HG03135 (cell line): ENCODE results near the gene UGT1A9.
"Not testable (repeated sequence)": the region's sequence is repeated elsewhere in the genome, so short reads cannot be mapped to it uniquely, and the experiment has no call there.

Source experiments
- ATAC-seq: cut with Tn5 transposase; IDR thresholded peaks from one replicate; pipeline ENCODE4 v1.9.1; 2021; ENCODE audit warnings: mild to moderate bottlenecking, moderate library complexity; ENCODE audit not compliant: unreplicated experiment

The UGT1A9 gene

DNA sequence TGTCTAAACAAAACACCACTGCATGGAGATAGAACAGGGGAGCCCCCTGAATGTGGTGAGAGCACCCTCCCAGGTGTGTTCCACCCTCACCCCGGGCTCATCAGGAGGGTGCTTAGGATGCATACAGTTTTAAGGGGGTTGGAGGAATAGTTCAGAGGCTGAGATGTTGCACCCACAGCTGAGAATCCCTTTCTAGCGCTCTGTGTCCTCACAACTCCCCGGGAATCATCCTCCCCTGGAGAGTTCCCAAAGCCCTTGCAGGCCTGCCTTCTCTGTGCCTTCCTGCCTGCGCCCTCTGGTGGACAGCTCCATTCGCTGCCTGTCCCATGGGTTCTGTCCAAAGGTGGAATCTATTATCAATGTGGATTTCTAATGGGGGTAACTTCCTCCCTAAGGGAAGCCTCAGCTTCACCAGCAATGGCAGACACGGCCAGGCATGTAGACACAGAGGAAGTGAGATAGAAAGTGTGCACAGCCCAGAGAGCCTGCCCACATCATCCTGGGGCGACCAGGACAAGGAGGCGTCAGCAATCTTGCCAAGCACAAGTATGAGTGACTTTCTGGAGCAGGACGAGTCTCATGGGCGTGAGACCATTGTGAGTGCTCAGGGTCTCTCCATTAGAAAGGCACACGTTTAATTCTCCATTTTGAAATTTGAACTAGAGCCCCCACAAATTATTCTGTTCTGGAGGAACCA lies 39.8 kb downstream of the UGT1A9 start:
- ATAC-seq: no peak

DNA sequence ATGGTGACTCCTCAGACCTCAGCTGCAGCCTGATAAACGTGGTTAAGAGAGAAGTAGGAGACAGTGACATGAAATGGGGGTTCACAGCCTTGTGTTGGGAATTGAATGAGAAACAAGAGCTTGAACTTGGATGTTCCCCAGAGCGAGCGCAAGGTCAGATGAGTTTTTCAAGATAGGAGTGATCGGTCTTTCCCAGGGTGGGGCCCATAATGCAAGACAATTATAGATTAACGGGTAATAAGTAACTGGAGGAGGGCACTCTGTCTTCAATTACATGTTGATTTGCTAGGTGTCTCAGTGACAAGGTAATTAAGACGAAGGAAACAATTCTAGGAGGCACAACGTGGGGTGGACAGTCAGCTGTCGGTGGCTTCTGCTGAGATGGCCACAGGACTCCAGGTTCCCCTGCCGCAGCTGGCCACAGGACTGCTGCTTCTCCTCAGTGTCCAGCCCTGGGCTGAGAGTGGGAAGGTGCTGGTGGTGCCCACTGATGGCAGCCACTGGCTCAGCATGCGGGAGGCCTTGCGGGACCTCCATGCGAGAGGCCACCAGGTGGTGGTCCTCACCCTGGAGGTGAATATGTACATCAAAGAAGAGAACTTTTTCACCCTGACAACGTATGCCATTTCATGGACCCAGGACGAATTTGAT lies 41.0 kb downstream of the UGT1A9 start, which contains the start of gene UGT1A5:
UGT1A5 (plus strand) TSS at position 297 of the 651 bp plus-strand sequence; CDS start at position 382, 85 bp downstream.
- no peak for ATAC-seq

- no peak for ATAC-seq
Measured at GRCh38 chr2:233713262-233713615, 41.5 kb downstream of the UGT1A9 start.

GRCh38 chr2:233714121-233714520 lies 42.4 kb downstream of the UGT1A9 start:
- no peak for ATAC-seq

DNA sequence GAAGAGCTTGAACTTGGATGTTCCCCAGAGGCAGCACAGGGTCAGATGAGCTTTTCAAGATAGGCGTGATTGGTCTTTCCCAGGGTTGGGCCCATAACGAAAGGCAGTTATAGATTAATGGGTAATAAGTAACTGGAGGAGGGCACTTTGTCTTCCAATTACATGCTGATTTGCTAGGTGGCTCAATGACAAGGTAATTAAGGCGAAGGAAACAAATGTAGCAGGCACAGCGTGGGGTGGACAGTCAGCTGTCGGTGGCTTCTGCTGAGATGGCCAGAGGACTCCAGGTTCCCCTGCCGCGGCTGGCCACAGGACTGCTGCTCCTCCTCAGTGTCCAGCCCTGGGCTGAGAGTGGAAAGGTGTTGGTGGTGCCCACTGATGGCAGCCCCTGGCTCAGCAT lies 46.9 kb downstream of the UGT1A9 start, which contains the start of gene UGT1A4:
UGT1A4 (plus strand) TSS at position 185 of the 400 bp plus-strand sequence; CDS start at position 270, 85 bp downstream.
- no peak for ATAC-seq

DNA sequence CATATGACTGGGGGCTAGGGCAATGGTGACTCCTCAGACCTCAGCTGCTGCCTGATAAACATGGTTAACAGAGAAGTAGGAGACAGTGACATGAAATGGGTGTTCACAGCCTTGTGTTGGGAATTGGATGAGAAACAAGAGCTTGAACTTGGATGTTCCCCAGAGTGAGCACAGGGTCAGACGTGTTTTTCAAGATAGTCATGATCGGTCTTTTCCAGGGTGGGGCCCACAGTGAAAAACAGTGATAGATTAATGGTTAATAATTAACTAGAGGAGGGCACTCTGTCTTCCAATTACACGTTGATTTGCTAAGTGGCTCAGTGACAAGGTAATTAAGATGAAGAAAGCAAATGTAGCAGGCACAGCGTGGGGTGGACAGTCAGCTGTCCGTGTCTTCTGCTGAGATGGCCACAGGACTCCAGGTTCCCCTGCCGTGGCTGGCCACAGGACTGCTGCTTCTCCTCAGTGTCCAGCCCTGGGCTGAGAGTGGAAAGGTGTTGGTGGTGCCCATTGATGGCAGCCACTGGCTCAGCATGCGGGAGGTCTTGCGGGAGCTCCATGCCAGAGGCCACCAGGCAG lies 57.1 kb downstream of the UGT1A9 start, which contains the start of gene UGT1A3:
UGT1A3 (plus strand) TSS at position 320 of the 579 bp plus-strand sequence; CDS start at position 405, 85 bp downstream.
- ATAC-seq: no peak

DNA sequence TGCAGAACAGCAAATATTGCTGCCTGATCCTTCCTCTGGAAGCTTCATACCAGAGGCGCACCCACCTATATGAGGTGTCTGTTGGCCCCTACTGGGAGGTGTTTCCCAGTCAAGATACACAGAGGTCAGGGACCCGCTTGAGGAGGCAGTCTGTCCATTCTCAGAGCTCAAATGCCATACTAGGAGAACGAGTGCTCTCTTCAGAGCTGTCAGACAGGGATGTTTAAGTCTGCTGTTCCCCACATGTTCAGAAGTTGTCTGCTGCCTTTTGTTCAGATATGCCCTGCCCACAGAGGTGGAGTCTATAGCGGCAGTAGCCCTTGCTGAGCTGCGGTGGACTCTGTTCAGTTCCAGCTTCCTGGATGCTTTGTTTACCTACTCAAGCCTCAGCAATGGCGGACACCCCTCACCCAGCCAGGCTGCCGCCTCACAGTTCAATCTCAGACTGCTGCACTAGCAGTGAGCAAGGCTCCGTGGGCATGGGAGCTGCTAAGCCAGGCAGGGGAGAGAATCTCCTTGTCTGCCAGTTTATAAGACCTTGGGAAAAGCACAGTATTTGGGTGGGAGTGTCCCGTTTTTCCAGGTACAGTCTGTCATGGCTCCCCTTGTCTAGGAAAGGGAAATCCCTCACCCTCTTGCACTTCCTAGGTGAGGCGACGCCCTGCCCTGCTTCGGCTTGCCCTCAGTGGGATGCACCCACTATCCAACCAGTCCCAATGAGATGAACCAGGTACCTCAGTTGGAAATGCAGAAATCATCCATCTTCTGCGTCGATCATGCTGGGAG lies 65.4 kb downstream of the UGT1A9 start:
- not testable (repeated sequence) for ATAC-seq

GRCh38 chr2:233740870-233741269 lies 69.2 kb downstream of the UGT1A9 start:
- ATAC-seq: no peak

GRCh38 chr2:233743464-233744259 lies 72.0 kb downstream of the UGT1A9 start:
- ATAC-seq: no peak

- ATAC-seq: no peak
Measured at GRCh38 chr2:233745073-233745755, 73.5 kb downstream of the UGT1A9 start.

DNA sequence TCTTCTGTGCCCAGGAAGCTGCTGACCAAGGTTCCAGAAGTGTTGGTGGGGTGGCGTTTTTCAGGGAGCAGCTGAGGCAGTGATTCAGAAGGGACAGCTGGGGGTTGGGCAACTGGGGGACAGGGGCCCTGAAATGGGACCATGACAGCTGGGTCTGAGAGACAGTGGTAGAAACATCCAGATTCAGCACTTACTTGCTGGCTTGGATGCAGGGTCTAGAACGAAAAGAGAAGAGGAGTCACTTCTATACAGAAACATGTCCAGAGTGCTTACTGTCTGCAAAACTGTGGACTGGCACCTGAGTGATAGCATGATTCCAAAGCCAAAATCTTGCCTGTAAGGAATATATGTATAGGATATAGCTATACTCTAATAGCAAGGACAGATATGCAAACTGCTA lies 74.1 kb downstream of the UGT1A9 start:
- not testable (repeated sequence) for ATAC-seq

DNA sequence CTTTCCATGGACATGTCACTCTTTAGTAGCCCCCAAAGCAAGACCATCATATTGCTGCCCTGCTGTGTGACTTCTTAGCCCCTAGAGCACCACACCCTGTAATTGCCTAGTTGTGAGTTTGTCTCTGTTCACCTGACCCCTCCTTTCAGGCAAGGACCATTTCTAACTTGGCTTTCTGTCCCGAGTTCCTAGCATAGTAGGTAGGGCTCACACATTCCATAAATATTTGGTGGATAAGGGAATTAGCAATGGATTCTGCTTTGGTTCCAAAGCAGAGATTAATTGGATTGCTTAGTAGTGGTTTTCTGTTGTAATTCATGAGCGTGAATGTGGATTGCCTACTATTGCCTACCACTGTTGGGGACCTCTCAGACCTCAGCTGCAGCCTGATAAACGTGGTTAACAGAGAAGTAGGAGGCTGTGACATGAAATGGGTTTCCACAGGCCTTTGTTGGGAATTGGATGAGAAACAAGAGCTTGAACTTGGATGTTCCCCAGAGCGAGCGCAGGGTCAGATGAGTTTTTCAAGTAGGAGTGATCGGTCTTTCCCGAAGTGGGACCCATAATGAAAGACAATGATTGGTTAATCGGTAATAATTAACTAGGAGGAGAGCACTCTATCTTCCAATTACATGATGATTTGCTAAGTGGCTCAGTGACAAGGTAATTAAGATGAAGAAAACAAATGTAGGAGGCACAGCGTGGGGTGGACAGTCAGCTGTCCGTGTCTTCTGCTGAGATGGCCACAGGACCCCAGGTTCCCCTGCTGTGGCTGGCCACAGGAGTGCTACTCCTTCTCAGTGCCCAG lies 75.0 kb downstream of the UGT1A9 start:
- ATAC-seq: no peak

DNA sequence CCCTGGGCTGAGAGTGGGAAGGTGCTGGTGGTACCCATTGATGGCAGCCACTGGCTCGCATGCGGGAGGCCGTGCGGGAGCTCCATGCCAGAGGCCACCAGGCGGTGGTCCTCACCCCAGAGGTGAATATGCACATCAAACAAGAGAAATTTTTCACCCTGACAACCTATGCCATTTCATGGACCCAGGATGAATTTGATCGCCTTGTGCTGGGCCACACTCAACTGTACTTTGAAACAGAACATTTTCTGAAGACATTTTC lies 75.5 kb downstream of the UGT1A9 start:
- ATAC-seq: no peak

GRCh38 chr2:233750689-233751088 lies 79.0 kb downstream of the UGT1A9 start:
- not testable (repeated sequence) for ATAC-seq

DNA sequence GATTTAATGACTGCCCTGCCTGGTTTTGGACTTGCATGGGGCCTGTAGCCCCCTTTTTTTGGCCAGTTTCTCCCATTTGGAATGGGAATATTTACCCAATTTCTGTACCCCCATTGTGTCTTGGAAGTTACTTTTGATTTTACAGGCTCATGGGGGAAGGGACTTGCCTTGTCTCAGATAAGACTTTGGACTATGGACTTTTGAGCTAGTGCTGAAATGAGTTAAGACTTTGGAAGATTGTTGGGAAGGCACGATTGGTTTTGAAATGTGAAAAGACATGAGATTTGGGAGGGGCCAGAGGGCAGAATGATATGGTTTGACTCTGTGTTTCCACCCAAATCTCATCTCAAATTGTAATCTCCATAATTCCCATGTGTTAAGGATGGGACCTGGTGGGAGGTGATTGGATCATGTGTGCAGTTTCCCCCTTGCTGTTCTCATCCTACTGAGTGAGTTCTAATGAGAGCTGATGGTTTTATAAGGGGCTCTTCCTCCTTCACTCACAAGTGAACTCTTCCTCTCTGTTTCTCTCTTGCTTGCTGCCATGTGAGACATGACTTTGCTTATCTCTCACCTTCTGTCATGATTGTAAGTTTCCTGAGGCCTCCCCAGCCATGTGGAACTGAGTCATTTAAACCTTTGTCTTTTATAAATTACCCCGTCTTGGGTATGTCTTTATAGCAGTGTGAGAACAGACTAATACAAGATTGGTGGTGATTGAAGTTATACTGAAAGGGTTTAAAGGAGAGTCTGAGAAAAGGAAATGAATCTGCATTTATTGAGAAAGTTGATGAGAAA lies 79.7 kb downstream of the UGT1A9 start:
- not testable (repeated sequence) for ATAC-seq

GRCh38 chr2:233754872-233755611 lies 83.3 kb downstream of the UGT1A9 start:
- ATAC-seq: no peak

DNA sequence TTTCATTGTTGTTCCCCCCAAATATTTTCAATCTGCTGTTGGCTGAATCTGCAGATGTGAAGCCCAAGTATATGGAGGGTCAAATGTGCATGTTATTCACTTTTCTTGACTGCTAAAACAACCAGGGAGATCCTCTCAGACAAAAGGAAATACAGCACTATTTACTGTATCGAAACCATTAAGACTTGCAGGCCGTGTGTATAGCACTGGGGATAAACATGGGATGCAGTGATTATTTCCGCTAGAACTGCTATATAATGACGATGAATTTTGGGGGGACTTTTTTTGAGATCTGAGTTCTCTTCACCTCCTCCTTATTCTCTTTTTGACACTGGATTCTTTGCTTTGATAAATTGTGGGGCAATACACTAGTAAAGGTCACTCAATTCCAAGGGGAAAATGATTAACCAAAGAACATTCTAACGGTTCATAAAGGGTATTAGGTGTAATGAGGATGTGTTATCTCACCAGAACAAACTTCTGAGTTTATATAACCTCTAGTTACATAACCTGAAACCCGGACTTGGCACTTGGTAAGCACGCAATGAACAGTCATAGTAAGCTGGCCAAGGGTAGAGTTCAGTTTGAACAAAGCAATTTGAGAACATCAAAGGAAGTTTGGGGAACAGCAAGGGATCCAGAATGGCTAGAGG lies 84.9 kb downstream of the UGT1A9 start:
- ATAC-seq: no peak
